ENCODE measurements around the gene ENAH.

DNA sequence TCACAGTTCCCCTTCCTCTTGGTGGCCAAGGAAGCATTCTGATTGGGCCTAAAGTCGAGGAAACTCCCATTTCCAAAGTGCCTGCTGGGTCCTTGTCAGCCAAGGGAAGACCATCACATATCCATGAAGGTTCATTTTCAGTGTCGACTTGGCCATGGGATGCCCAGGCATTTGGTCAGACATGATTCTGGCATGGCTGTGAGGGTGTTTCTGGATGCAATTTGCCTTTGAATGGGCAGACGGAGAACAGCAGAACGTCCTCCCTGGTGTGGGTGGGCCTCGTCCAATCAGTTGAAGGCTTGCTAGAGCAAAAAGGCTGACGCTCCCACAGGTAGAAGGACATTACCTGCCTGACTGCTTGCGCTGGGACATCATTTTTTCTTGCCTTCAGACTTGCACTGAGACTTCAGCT, 176.8 kb downstream of the ENAH start:
- no peak for TF ChIP-seq CTCF (IDR thresholded peaks at IDR 0.05; ENCODE audit: low read depth, low read length)
- no peak for TF ChIP-seq EZH2phosphoT487 (IDR thresholded peaks at IDR 0.05; ENCODE audit: low read depth)
